OCI-LY7 (cell line): ENCODE measurements around the gene FARP2. TPM values are rescaled to one million over a fixed set of nuclear protein-coding genes. Genes with fewer than 3 reads are reported as not detected.
"Not testable (repeated sequence)": the region's sequence is repeated elsewhere in the genome, so short reads cannot be mapped to it uniquely, and the experiment has no call there.

Experiments
- BruUV-seq: library from RNA; stranded (reverse); fragments of 400-500 nt; replicated peaks from 2 replicates; lab custom pipeline; 2021; lab: Mats Ljungman, UMichigan
- CTCF ChIA-PET: fragments of 300-600 bp; sonication (Branson Sonifier 250); formaldehyde crosslinking; loops from one replicate; lab custom pipeline; 2022; ENCODE audit warnings: antibody characterized with exemption; ENCODE audit not compliant: unreplicated experiment; lab: Charles Lee
- POLR2A ChIA-PET: fragments of 300-600 bp; sonication (Branson Sonifier 250); formaldehyde crosslinking; loops from one replicate; lab custom pipeline; 2022; ENCODE audit warnings: antibody characterized with exemption; lab: Charles Lee
- DNase-seq: peaks from one replicate; pipeline ENCODE4 v3.0.0-alpha.2; 2015; ENCODE audit warnings: low spot score
- H2AFZ ChIP-seq: fragments of 200-600 bp; sonication (generic), shearing (Covaris generic); 2 replicates; pipeline ENCODE4 v1.6.1; 2014; ENCODE audit warnings: mild to moderate bottlenecking, antibody characterized with exemption, low read length, moderate library complexity
- H3K27ac ChIP-seq: fragments of 200-600 bp; sonication (generic); 2 replicates; pipeline ENCODE4 v1.5.1; 2014; ENCODE audit warnings: mixed run types, low read depth, mild to moderate bottlenecking, moderate library complexity, low read length, inconsistent platforms; ENCODE audit not compliant: poor library complexity, severe bottlenecking
- H3K36me3 ChIP-seq: fragments of 200-600 bp; sonication (generic); 2 replicates; pipeline ENCODE4 v1.6.1; 2014; ENCODE audit warnings: mild to moderate bottlenecking, antibody characterized with exemption, low read length, moderate library complexity, mixed read lengths; ENCODE audit not compliant: insufficient read depth
- H3K4me1 ChIP-seq: fragments of 200-600 bp; sonication (generic); 2 replicates; pipeline ENCODE4 v1.5.1; 2014; ENCODE audit warnings: mild to moderate bottlenecking, low read length; ENCODE audit not compliant: insufficient read depth, poor library complexity, severe bottlenecking
- H3K4me2 ChIP-seq: fragments of 200-600 bp; sonication (generic); 2 replicates; pipeline ENCODE4 v1.6.1; 2014; ENCODE audit warnings: mild to moderate bottlenecking, low read length
- H3K4me3 ChIP-seq: fragments of 200-600 bp; sonication (generic); 2 replicates; pipeline ENCODE4 v1.5.1; 2014; ENCODE audit warnings: mild to moderate bottlenecking, low read depth, low read length; ENCODE audit not compliant: poor library complexity, severe bottlenecking
- H3K79me2 ChIP-seq: fragments of 200-600 bp; sonication (generic); 2 replicates; pipeline ENCODE4 v1.6.1; 2016; ENCODE audit warnings: low read depth, mild to moderate bottlenecking, low read length, moderate library complexity, mixed read lengths; ENCODE audit not compliant: insufficient read depth
- H3K9me2 ChIP-seq: fragments of 200-600 bp; sonication (generic); 2 replicates; pipeline ENCODE4 v1.6.1; 2016; ENCODE audit warnings: mild to moderate bottlenecking, low read length, mixed read lengths; ENCODE audit not compliant: insufficient read depth
- H3K9me3 ChIP-seq: fragments of 200-600 bp; sonication (generic); 2 replicates; pipeline ENCODE4 v1.6.1; 2014; ENCODE audit warnings: mild to moderate bottlenecking, mixed run types, low read length, mixed read lengths
- H4K20me1 ChIP-seq: fragments of 200-600 bp; sonication (generic); 2 replicates; pipeline ENCODE4 v1.6.1; 2014; ENCODE audit warnings: mild to moderate bottlenecking, antibody characterized with exemption, low read length, moderate library complexity, mixed read lengths; ENCODE audit not compliant: insufficient read depth
- CTCF ChIP-seq: fragments of 200-600 bp; sonication (generic); conservative IDR thresholded peaks from 2 replicates; pipeline ENCODE4 v1.5.1; 2014; ENCODE audit warnings: mild to moderate bottlenecking, antibody characterized with exemption, low read length, moderate library complexity, mixed read lengths
- EZH2phosphoT487 ChIP-seq: fragments of 200-600 bp; sonication (generic); IDR thresholded peaks from 2 replicates; pipeline ENCODE4 v1.6.1; 2018; ENCODE audit warnings: low read depth, borderline replicate concordance, mild to moderate bottlenecking, mixed run types, antibody characterized with exemption, low read length, moderate library complexity, mixed read lengths
- intact Hi-C: fragments of 100-400 bp; cut with micrococcal nuclease; formaldehyde crosslinking; loops from one replicate; pipeline ENCODE4 v1.10.0; 2022; ENCODE audit not compliant: unreplicated experiment
- total RNA-seq, 2 experiments: library from RNA; depleted of rRNA in 1 of 2; stranded (reverse); fragments of >200 nt in 1 of 2; shearing (Covaris generic) in 1 of 2; gene quantifications; 2 replicates each; pipeline ENCODE4 v1.2.3, GENCODE V29; 2014 to 2022

FARP2 gene
- total RNA-seq, 2 experiments from 2014 or later: 33.6 to 52.7 TPM

- POLR2A ChIA-PET: no interaction called here
Observed at GRCh38 chr2:241503776-241504392, 147.8 kb downstream of the FARP2 start.

GRCh38 chr2:241505086-241505780, 149.1 kb downstream of the FARP2 start:
- Histone ChIP-seq H3K79me2 (peaks cover 12% of the 10 kb centered on the region), H3K36me3 (peaks cover 28% of the 10 kb centered on the region; the same call in 1 of the 2 replicates), H3K27ac (no peak overlapping the region), H3K4me2 (no peak overlapping the region), H3K9me3 (no peaks in the 10 kb centered on the region), H3K4me1 (peaks cover 18% of the 10 kb centered on the region), H4K20me1 (no peaks in the 10 kb centered on the region), H3K9me2 (no peaks in the 10 kb centered on the region), H3K4me3 (no peak overlapping the region), H2AFZ (no peak overlapping the region)
- no peak for DNase-seq
- no peak for TF ChIP-seq CTCF
- TF ChIP-seq EZH2phosphoT487: no peak
- no TSS peak for BruUV-seq
- intact Hi-C loops: no loop called here
- ChIA-PET POLR2A (no interaction called here), CTCF (no interaction called here)

More at GRCh38 chr2:241503776-241504392, 147.8 kb downstream of the FARP2 start:
- no peak overlapping the region for H3K4me3 ChIP-seq
- H3K9me2 ChIP-seq: no peaks in the 10 kb centered on the region
- peaks cover 12% of the 10 kb centered on the region for H3K79me2 ChIP-seq
- H3K9me3 ChIP-seq: no peaks in the 10 kb centered on the region
- intact Hi-C loops: no loop called here
- no peaks in the 10 kb centered on the region for H4K20me1 ChIP-seq
- H2AFZ ChIP-seq: no peak overlapping the region
- no peak for TF ChIP-seq CTCF
- no peak for TF ChIP-seq EZH2phosphoT487
- H3K27ac ChIP-seq: no peak overlapping the region
- H3K4me1 ChIP-seq: peaks cover 15% of the 10 kb centered on the region
- CTCF ChIA-PET: no interaction called here
- no peak overlapping the region for H3K4me2 ChIP-seq
- DNase-seq: no peak
- peaks cover 28% of the 10 kb centered on the region; the same call in 1 of the 2 replicates for H3K36me3 ChIP-seq
- BruUV-seq: no TSS peak

- Histone ChIP-seq H3K9me2 (no peaks in the 10 kb centered on the region), H3K4me2 (no peak overlapping the region), H3K4me3 (no peak overlapping the region), H3K79me2 (peaks cover 12% of the 10 kb centered on the region), H3K27ac (no peak overlapping the region), H3K9me3 (no peaks in the 10 kb centered on the region), H3K36me3 (peaks cover 25% of the 10 kb centered on the region; the same call in 1 of the 2 replicates), H4K20me1 (no peaks in the 10 kb centered on the region), H3K4me1 (peaks cover 18% of the 10 kb centered on the region), H2AFZ (no peak overlapping the region)
- POLR2A ChIA-PET: interaction anchor here (0.6 kb wide), 1 partner anchor 355 kb away, joined by 3 read pairs; the partner anchor contains the start of gene PPP1R7
- CTCF ChIA-PET: no interaction called here
- TF ChIP-seq EZH2phosphoT487: no peak
- TF ChIP-seq CTCF: no peak
- DNase-seq: no peak
- intact Hi-C loops: no loop called here
- BruUV-seq: no TSS peak
Observed at GRCh38 chr2:241505781-241506201, 149.7 kb downstream of the FARP2 start.

GRCh38 chr2:241506317-241506716, 150.2 kb downstream of the FARP2 start:
- H3K9me2 ChIP-seq, CTCF ChIA-PET, H4K20me1 ChIP-seq, BruUV-seq, H3K4me3 ChIP-seq, H3K4me2 ChIP-seq, DNase-seq, intact Hi-C loops, H3K27ac ChIP-seq, H2AFZ ChIP-seq, H3K9me3 ChIP-seq: not testable (repeated sequence)
- H3K36me3 ChIP-seq: peaks cover 20% of the 10 kb centered on the region; the same call in 1 of the 2 replicates
- H3K4me1 ChIP-seq: peaks cover 18% of the 10 kb centered on the region
- POLR2A ChIA-PET: interaction anchor here (0.6 kb wide), 2 partner anchors 188 to 356 kb away, joined by 3 read pairs; partner anchors contain the start of gene PPP1R7
- H3K79me2 ChIP-seq: peaks cover 12% of the 10 kb centered on the region
